ENCODE data around the gene NELFA. TPM values are rescaled to one million over a fixed set of nuclear protein-coding genes. Genes with fewer than 3 reads are reported as not detected.

NELFA gene
- total RNA-seq, 1 donor from 2014 or later, result 22.7 TPM

DNA sequence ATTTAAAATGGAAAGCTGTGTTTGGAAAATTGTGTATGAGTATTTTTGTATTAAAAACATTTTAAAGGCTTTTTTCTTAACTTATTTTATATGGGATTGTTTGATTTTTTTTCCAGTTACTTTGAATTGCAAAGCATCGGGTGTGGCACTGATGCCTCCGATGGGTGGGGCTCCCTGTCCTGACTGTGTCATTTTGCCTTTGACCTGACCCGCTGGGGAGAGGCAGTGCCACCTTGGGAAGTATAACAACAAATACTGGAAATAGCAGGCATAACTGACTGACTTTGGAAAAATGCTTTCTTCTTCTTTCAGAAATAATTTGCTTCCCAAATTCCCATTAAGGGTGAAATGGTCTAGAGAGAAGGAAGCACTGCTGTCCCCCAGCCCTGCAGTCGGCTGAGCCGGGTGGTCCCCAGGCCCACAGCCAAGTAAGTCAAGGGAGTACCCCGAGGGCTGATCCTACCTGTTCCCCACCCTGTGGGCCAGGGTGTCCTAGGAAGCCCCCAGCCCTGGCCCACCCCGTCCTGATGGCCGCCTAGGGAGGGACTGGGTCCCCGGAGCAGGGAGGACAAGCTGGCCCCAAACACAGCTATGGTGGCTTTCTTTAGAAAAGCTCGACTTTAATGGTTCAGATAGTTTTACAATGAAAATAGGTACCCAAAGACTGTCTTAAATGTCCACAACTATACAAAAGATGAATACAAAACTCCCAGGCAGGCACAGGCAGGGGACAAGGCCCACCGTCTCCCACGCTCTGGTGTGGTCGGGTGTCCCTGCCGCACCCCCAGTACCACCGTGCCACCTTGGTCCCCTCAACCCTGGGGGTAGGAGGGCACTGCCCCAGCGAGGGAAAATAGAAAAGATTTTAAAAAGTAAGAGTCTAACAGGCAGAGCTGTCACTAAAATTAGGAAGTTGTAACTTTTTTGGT lies 26.4 kb downstream of the NELFA start:
- no peak for TF ChIP-seq CTCF (IDR thresholded peaks at IDR 0.05)
- no peaks in the 10 kb centered on the region for H3K9me3 ChIP-seq

GRCh38 chr4:1981251-1982058 lies 27.3 kb downstream of the NELFA start:
- ATAC-seq (peak; percentile 19), DNase-seq (peak; percentile 63)
- Histone ChIP-seq H3K27me3 (no peaks in the 10 kb centered on the region), H3K4me3 (no peak overlapping the region), H3K36me3 (peaks cover 86% of the 10 kb centered on the region), H3K27ac (no peak overlapping the region), H3K9me3 (no peaks in the 10 kb centered on the region), H3K4me1 (no peaks in the 10 kb centered on the region)
- intact Hi-C loops (cut with DNase I), result no loop called here
- TF ChIP-seq CTCF (IDR thresholded peaks at IDR 0.05), result no peak

More for the DNA sequence above, 26.4 kb downstream of the NELFA start:
- DNase-seq, result peak; percentile 51
- Histone ChIP-seq H3K27me3 (no peaks in the 10 kb centered on the region), H3K4me1 (no peaks in the 10 kb centered on the region), H3K36me3 (peaks cover 87% of the 10 kb centered on the region), H3K4me3 (no peak overlapping the region), H3K27ac (no peak overlapping the region)
- intact Hi-C loops (cut with DNase I), result no loop called here
- no peak for ATAC-seq

DNA sequence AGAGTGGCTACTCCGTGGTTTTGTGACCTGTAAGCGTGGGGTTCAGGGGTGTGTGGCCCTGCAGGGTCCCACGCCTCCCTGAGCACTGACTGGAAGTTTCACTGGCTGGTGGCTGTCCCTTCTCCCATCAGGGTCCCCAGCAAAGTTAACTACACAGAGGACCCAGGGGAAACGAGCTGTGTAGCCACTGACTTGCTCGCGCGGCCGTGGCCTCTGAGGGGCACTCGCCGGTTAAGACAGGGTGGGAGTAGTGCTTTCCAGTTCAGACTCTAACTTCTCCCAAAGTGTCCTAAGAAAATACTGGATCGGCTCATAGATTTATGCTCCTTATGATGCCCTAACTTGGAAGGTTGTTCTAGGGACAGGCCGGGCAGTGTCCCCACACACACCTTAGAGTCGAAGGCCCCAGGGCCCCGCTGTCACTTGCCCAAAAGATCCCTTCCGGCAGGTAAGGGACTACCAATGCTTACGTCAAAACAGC lies 28.2 kb downstream of the NELFA start:
- Histone ChIP-seq H3K4me3 (no peak overlapping the region), H3K4me1 (no peaks in the 10 kb centered on the region), H3K27me3 (no peaks in the 10 kb centered on the region), H3K9me3 (no peaks in the 10 kb centered on the region), H3K36me3 (peaks cover 81% of the 10 kb centered on the region), H3K27ac (no peak overlapping the region)
- intact Hi-C loops (cut with DNase I), result no loop called here
- DNase-seq, result peak; percentile 26
- TF ChIP-seq CTCF (IDR thresholded peaks at IDR 0.05), result no peak
- ATAC-seq, result no peak

GRCh38 chr4:1979477-1980196 lies 29.1 kb downstream of the NELFA start:
- TF ChIP-seq CTCF (IDR thresholded peaks at IDR 0.05), result no peak
- Histone ChIP-seq H3K27me3 (no peaks in the 10 kb centered on the region), H3K36me3 (peaks cover 76% of the 10 kb centered on the region), H3K27ac (no peak overlapping the region), H3K9me3 (no peaks in the 10 kb centered on the region), H3K4me1 (no peaks in the 10 kb centered on the region), H3K4me3 (no peak overlapping the region)
- intact Hi-C loops (cut with DNase I), result no loop called here
- DNase-seq (peak; percentile 45), ATAC-seq (no peak)

DNA sequence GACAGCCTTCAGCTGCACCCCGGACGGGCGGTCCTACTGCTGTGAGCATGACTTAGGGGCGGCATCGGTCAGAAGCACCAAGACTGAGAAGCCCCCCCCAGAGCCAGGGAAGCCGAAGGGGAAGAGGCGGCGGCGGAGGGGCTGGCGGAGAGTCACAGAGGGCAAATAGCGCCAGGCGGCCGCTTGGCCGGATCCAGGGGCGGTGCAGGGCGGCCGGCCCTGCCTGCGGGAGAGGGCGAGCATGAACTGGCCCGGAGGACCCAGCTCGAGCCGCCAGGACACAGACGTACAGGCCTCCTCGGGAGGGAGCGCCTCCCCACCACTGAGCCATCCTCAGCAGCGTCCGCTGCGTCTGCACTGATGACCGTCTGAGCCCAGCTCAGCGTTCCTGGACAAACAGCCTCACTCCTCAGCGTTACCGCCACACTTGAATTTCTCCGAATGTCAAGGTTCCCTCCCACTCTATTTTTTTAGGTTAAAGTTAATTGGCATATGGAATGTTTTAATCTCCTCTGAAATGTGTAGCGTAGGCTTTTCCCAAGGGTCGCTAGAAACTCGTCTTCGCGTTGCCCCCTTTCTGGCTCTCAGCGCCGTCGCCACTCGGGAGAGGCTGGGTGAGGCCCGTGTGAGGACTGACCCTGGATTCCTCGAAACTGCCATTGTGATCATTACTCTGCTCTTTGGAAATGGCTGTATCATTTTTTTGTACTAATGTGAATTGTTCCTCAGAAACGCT lies 29.9 kb downstream of the NELFA start:
- ATAC-seq (no peak), DNase-seq (peak; percentile 56)
- H3K4me3 ChIP-seq, result no peak overlapping the region
- H3K9me3 ChIP-seq, result no peaks in the 10 kb centered on the region
- TF ChIP-seq CTCF (IDR thresholded peaks at IDR 0.05), result no peak
- H3K27ac ChIP-seq, result no peak overlapping the region
- peaks cover 69% of the 10 kb centered on the region for H3K36me3 ChIP-seq
- H3K27me3 ChIP-seq, result no peaks in the 10 kb centered on the region
- intact Hi-C loops (cut with DNase I), result no loop called here
- H3K4me1 ChIP-seq, result no peaks in the 10 kb centered on the region

Measured in upper lobe of right lung (tissue), 1 donor.